Activated B cell treated with CpG ODN at 0.5 μM for 24 hours (primary cell): ENCODE data around the gene KCNC4. TPM values are rescaled to one million over a fixed set of nuclear protein-coding genes. Genes with fewer than 3 reads are reported as not detected.

Source experiments
- ATAC-seq: fragments of 200-7000 bp; cut with Tn5 transposase; one replicate; pipeline ENCODE4 v1.10.0; 2021; ENCODE audit warnings: low read depth, mild to moderate bottlenecking, moderate library complexity
- CTCF ChIA-PET: fragments of 350-600 bp; sonication (Branson Sonifier 250); formaldehyde crosslinking; loops from one replicate; lab custom pipeline; 2021; ENCODE audit warnings: antibody characterized with exemption; lab: Charles Lee
- POLR2A ChIA-PET: fragments of 350-600 bp; sonication (Branson Sonifier 250); formaldehyde crosslinking; loops from one replicate; lab custom pipeline; 2021; ENCODE audit warnings: antibody characterized with exemption; lab: Charles Lee
- DNase-seq: peaks from one replicate; pipeline ENCODE4 v3.0.0; 2022
- H3K27ac Mint-ChIP-seq: one replicate; pipeline ENCODE4 v1.8.0; 2020; ENCODE audit warnings: mixed read lengths
- H3K27me3 Mint-ChIP-seq: one replicate; pipeline ENCODE4 v1.8.0; 2021; ENCODE audit warnings: mixed read lengths
- H3K36me3 Mint-ChIP-seq: one replicate; pipeline ENCODE4 v1.8.0; 2021; ENCODE audit warnings: low read depth, mixed read lengths
- H3K4me1 Mint-ChIP-seq: one replicate; pipeline ENCODE4 v1.8.0; 2021; ENCODE audit warnings: mixed read lengths
- H3K4me3 Mint-ChIP-seq: one replicate; pipeline ENCODE4 v1.8.0; 2020; ENCODE audit warnings: mild to moderate bottlenecking, mixed read lengths
- H3K9me3 Mint-ChIP-seq: one replicate; pipeline ENCODE4 v1.8.0; 2020; ENCODE audit warnings: mixed read lengths
- intact Hi-C: fragments of 100-400 bp; cut with micrococcal nuclease; formaldehyde crosslinking; loops from one replicate; pipeline ENCODE4 v1.15.1; 2024
- total RNA-seq: library from RNA; stranded (reverse); gene quantifications from 2 replicates; pipeline ENCODE4 v1.2.3, GENCODE V29; 2022
- TF ChIP-seq, protein P1 (sequence below): fragments of 200-600 bp; IDR thresholded peaks from one replicate; pipeline ENCODE4 v1.8.0; 2022; ENCODE audit warnings: antibody characterized with exemption, mild to moderate bottlenecking

The KCNC4 gene
- total RNA-seq, 1 donor from 2014 or later, result 9.8 TPM

DNA sequence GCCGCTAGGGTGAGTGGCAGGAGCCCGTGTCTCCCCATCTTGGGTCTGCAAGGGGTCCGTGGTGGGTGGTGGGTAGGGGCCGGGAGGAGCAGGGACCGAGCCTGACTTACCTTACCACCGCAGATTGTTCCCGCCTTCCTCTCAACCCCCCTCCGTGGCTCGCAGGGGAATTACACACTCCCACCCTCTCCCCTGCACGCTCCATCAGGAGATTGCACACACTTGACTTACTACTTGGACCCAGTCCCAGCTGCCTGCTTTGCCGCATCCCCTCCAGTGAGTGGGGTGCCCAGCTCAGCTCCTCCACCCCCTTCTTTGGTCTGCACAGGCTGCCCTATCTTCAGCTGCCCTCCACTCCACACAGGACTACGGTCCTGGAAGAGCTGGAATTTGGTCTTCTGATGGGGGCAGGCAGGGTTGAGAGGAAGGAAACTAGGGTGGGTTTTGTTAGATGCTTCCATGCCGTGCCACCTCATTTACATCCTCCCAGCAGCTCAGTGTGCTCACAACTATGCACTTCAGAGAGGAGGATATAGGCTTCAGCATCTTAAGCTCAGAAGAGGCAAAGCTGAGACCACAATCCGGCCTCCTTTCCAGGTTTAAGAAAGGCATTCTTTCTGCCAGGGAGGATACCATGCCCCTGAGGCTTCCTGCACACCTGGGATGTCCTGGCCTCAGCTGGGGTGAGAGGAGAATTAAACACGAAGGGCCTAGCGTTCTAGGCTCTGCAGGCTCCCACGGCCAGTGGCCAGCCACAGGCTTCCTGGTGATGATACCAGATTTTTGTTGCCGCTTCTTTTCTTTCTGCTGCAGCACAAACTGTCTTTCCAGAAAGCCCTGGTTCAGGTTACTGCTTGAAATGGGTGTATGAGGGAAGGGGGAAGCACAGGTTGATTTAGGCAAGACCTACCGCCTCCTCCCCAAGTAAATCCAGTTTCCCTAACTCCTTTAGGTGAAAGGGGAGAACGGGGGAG, 2.3 kb downstream of the KCNC4 start:
- Mint-ChIP-seq H3K27me3 (peaks cover 2% of the 10 kb centered on the region), H3K4me3 (peak overlapping the region; percentile 72), H3K9me3 (no peaks in the 10 kb centered on the region), H3K4me1 (peaks cover 31% of the 10 kb centered on the region), H3K27ac (peak overlapping the region; percentile 56), H3K36me3 (no peaks in the 10 kb centered on the region)
- intact Hi-C loops, result loop anchor here (5.0 kb wide), 2 partner anchors 575 to 665 kb away; partner anchors contain the start of gene GNAI3
- ChIA-PET POLR2A (interaction anchor here (0.6 to 7.0 kb wide), 3 partner anchors 24 to 126 kb away, joined by 6 to 78 read pairs (median 32); partner anchors contain the start of gene RBM15), CTCF (interaction anchor here (1.0 to 13.5 kb wide), 4 partner anchors 98 to 283 kb away, joined by 3 to 459 read pairs (median 8); no protein-coding TSS in a partner anchor)
- ATAC-seq, result no peak
- peak; percentile 21 for DNase-seq
- TF ChIP-seq, protein P1, sequence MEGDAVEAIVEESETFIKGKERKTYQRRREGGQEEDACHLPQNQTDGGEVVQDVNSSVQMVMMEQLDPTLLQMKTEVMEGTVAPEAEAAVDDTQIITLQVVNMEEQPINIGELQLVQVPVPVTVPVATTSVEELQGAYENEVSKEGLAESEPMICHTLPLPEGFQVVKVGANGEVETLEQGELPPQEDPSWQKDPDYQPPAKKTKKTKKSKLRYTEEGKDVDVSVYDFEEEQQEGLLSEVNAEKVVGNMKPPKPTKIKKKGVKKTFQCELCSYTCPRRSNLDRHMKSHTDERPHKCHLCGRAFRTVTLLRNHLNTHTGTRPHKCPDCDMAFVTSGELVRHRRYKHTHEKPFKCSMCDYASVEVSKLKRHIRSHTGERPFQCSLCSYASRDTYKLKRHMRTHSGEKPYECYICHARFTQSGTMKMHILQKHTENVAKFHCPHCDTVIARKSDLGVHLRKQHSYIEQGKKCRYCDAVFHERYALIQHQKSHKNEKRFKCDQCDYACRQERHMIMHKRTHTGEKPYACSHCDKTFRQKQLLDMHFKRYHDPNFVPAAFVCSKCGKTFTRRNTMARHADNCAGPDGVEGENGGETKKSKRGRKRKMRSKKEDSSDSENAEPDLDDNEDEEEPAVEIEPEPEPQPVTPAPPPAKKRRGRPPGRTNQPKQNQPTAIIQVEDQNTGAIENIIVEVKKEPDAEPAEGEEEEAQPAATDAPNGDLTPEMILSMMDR, result no peak

DNA sequence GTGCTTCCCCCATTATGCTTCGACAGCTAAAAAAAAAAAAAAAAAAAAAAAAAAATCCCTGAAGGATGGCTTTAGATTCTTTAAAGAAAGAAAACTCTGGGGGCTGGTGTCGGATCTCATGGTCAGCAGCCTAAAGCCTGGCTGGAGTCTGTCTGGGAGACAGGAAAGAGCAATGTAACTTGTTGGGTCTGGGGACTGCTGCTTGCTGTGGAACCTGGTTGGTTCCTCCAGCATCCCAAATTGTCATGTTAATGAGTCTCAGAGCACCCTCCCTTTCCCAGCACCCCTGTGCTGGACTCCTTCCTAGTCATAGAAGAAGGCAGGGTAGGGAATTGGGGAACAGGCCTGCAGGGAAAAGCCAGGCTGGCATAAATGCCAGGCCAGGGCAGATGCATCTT, 3.0 kb downstream of the KCNC4 start:
- DNase-seq, result no peak
- H3K4me1 Mint-ChIP-seq, result peaks cover 26% of the 10 kb centered on the region
- TF ChIP-seq, protein P1, result no peak
- ChIA-PET CTCF (interaction anchor here (1.3 to 13.5 kb wide), 4 partner anchors 10 to 247 kb away, joined by 3 to 459 read pairs (median 10); no protein-coding TSS in a partner anchor), POLR2A (interaction anchor here (0.6 to 7.0 kb wide), 3 partner anchors 24 to 125 kb away, joined by 6 to 78 read pairs (median 32); partner anchors contain the start of gene RBM15)
- no peak for ATAC-seq
- H3K4me3 Mint-ChIP-seq, result peak overlapping the region; percentile 38
- intact Hi-C loops, result loop anchor here (5.0 kb wide), 2 partner anchors 574 to 666 kb away; partner anchors contain the start of gene GNAI3
- peak overlapping the region; percentile 24 for H3K27ac Mint-ChIP-seq
- no peaks in the 10 kb centered on the region for H3K9me3 Mint-ChIP-seq
- no peaks in the 10 kb centered on the region for H3K36me3 Mint-ChIP-seq
- H3K27me3 Mint-ChIP-seq, result peaks cover 2% of the 10 kb centered on the region

DNA sequence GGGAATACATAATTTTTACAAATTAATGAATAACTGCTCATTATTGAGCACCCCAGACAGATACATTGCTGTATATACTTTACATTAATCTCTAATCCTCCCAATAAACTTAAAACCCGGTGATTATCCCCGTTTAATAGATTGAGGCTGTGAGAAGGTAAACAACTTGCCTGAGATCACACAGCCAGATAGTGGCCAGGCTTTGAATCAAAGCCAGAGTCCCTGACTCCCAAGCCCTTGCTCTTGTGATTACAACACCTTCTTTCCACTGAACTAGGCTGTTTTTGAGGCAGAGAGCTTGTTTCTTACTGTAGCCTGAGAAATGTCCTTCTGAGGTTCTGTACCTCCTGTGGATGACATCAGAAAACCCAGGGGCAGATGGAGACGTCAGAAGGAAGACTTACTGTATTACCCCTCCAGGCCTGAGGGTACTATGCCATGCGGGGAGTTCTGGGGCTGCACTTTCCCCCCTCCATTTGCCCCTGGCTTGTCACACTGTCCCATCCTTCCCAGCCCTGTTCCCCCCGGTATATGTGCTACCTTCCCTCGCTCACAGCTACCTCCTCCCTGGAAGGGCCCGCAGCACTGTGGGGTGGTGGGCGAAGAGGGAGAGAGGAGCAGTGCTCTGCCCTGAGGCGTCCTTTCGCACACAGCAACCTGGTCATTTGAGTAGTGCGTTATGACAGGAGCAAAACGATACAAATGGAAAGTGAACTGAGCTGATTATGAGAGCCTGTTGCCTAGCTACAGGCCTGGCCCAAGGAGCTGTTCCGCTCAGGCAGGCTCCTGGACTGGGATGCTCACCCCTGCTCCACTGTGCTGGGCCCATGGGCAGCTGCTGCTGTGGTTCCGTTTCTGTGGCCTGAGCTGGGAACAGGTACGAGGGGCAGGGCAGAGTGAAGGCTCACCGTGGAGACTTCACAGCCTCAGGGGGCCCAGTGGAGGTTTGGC, 4.6 kb downstream of the KCNC4 start:
- Mint-ChIP-seq H3K36me3 (no peaks in the 10 kb centered on the region), H3K9me3 (no peaks in the 10 kb centered on the region), H3K27ac (no peak overlapping the region), H3K27me3 (peaks cover 2% of the 10 kb centered on the region), H3K4me3 (no peak overlapping the region), H3K4me1 (peaks cover 17% of the 10 kb centered on the region)
- ATAC-seq (no peak), DNase-seq (no peak)
- intact Hi-C loops, result loop anchor here (5.0 kb wide), 2 partner anchors 573 to 667 kb away; partner anchors contain the start of gene GNAI3
- POLR2A ChIA-PET, result interaction anchor here (1.0 kb wide), 1 partner anchor 124 kb away, joined by 3 read pairs; no protein-coding TSS in a partner anchor
- TF ChIP-seq, protein P1, result no peak
- CTCF ChIA-PET, result interaction anchor here (0.9 to 1.9 kb wide), 7 partner anchors 10 to 405 kb away, joined by 3 to 5 read pairs (median 3); no protein-coding TSS in a partner anchor

DNA sequence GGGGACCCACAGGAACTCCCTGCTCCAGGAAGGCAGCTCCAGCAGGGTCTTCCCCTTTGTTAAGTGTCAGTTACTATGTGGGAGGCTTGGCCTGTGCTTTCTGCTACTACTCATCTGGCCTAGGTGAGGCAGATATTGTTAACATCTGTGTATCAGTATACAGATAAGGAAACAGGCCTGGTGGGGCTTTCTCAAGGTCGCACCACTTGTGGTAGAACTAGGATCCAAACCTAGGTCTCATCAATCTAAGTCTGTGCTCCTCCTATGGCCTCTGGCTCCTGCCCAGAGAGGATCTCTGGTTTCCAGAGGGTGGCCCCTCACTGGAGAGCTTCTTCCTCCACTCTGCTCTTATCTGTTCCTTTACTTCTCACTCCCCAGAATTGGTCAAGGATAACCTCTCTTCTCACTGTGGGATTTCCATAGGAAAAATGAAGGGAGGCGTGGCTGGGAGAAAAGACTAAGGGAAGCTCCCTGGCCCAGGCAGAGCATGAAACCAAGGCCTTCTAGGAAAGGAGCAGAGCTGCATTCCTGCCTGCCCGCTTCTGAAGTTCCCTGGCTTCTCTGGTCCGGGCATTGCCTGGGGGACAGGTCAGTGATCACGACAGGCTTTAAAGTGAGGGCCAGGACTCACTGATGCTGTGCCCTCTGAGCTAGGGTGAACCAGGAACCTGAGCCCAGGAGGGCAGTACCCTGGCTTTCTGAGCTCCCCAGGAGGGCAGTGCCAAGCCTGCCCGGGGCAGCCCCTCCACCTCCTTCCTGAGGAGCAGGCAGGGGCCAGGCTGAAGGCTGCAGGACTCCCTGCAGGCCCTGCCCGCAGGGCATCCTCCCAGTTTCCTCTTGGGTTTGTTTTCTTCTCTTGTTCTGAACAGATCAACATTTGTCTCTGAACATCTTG, 5.8 kb downstream of the KCNC4 start:
- ChIA-PET POLR2A (interaction anchor here (1.3 kb wide), 1 partner anchor 123 kb away, joined by 3 read pairs; the partner anchor contains the start of gene RBM15), CTCF (interaction anchor here (1.0 to 1.5 kb wide), 5 partner anchors 8 to 404 kb away, joined by 3 to 4 read pairs (median 4); no protein-coding TSS in a partner anchor)
- H3K27me3 Mint-ChIP-seq, result peaks cover 2% of the 10 kb centered on the region
- H3K4me3 Mint-ChIP-seq, result no peak overlapping the region
- intact Hi-C loops, result no loop called here
- H3K4me1 Mint-ChIP-seq, result peaks cover 16% of the 10 kb centered on the region
- DNase-seq (no peak), ATAC-seq (no peak)
- H3K9me3 Mint-ChIP-seq, result no peaks in the 10 kb centered on the region
- H3K36me3 Mint-ChIP-seq, result no peaks in the 10 kb centered on the region
- TF ChIP-seq, protein P1, result no peak
- no peak overlapping the region for H3K27ac Mint-ChIP-seq
